Stimulated activated CD4-positive, alpha-beta T cell treated with anti-CD3 and anti-CD28 coated beads, Interleukin-12 subunit alpha, Interleukin-12 subunit beta, amount 100 ng/mL, for 48 hours (primary cell): ENCODE results near the gene SPTBN5.

Experiments
- DNase-seq, 3 donors: peaks; one replicate each; pipeline ENCODE4 v3.0.0-alpha.2; 2020; ENCODE audit warnings: low read depth in 2 of 3, low spot score in 1 of 3

The SPTBN5 gene

DNA sequence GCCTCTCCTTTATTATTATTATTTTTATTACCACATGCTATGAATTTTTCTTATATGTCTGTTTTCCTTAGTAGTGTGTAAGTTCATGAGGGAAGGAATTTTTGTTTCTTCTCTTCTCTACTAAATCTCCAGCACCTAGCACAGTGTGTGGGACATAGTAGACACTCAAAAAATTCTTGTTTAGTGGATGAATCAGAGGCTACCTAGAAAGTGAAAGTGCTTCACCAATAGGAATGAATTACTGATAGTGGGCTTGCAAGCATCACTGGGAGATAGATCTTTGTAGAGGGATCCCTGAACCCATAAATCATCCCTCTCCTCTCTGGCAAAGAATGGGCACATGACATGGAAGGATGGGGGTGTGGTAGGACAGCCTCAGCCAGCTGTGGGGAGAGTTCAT lies 8.5 kb downstream of the SPTBN5 start:
- no peak for DNase-seq

DNA sequence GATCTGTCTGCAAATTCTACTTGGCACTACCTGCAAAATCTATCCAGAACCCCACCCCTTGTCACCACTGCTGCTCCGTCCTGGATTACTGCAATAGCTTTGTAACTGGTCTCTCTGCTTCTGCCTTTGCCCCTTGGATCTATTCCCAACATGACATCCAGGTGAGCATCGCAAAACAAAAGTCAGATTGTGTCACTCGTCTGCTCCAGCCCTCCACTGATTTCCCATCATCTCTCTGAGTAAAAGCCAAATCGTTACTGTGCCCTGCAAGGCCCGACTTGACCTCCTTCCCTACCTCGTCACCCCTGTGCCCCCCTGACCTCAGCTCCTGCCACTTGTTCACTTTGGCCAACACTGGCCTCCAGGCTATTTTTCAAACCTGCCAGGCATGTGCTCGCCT lies 9.4 kb downstream of the SPTBN5 start:
- DNase-seq, result no peak

- no peak for DNase-seq
These were observed 10.4 kb downstream of the SPTBN5 start for GRCh38 chr15:41883484-41883825.

DNA sequence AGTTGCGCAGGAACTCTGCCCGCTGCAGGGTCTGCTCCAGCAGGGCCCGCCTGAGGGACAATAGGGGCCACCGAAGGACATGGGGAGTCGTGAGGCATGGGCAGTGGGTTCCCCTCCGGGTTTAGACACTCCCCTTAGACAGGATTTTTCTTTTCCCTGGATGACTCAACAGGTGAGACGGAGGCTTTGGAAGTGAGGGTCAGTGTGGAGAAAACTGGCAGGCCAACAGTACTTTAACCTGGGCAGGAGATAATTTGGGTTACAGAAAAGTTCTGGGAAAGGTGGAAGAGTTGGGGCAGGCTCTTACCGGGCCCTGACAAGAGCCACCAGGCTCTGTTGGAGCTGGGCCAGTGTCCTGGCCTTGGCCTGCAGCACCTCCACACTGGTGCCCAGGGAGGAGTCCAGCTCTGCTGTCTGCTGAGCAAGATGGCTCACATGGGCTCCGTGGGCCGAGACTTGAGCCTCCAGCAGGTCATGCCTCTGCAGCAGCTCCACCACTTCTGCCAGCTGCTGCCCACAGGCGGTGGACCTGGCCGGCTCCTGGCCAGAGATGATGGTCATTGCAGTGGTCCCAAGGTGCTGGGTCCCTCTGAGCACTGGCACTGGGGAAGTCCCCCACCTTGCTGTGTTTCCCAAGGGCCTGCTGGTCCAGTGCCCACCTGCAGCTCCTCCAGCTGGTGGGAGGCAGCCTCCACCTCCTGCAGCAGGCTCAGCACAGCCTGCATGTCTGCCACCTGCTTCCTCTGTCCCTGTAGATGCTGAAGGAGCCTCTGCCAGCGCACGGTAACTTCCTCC lies 11.0 kb downstream of the SPTBN5 start:
- DNase-seq, result no peak

DNA sequence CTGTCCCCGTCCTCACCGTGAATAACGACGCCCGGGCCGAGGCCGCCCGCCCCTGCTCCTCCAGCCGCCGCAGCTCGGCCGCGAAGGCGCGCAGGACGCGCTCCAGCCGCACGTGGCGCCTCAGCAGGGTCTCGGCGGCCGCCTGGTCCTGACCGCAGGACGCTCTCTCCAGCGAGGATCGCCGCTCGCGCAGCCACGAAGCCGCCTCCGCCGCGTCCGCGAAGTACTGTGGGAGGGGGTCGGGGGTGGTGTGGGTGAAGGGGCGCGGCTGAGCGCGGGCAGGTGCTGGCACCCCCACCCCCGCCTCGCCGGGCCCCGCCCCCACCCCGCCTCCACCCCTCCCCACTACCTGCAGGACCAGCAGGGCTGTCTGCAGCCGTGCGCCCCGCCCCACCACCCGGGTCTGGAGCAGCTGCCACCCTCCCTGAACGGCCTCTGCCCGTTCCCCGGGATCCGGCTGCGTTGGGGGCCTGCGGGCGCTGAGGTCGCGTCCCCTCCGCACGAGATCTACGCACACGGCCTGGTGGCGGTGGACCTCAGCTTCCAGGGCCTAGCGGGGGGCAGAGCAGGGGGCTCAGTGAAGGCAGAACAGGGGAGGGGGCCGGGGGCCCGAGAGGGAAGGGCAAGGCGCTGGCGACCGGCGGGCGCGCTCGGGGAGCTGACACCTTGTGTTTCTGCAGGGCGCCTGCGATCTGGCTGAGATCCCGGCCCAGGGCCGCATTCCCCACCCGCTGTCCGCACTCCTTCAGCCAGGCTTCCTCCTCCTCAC lies 11.7 kb downstream of the SPTBN5 start:
- DNase-seq, result no peak

DNA sequence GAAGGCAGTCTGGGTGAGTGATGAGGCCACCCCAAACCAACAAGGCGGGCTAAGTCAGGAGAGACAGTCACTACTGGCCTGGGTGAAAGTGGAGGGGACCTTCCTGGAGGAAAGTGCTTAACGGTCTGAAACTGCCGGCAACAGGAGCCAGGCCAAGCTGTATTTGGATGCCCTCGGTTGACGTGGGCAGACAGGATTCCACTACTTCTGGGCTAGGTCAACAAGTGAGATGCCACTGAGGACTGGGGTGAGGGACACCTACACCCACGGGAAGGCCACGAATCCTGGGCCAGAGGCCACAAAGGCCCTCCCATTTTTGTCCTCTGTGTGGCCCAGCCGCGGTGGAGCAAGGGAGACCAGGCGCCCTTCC lies 12.3 kb downstream of the SPTBN5 start:
- no peak for DNase-seq

GRCh38 chr15:41881086-41881485 lies 12.8 kb downstream of the SPTBN5 start:
- DNase-seq, result no peak

- no peak for DNase-seq
These were observed 13.5 kb downstream of the SPTBN5 start for GRCh38 chr15:41880156-41880877.

DNA sequence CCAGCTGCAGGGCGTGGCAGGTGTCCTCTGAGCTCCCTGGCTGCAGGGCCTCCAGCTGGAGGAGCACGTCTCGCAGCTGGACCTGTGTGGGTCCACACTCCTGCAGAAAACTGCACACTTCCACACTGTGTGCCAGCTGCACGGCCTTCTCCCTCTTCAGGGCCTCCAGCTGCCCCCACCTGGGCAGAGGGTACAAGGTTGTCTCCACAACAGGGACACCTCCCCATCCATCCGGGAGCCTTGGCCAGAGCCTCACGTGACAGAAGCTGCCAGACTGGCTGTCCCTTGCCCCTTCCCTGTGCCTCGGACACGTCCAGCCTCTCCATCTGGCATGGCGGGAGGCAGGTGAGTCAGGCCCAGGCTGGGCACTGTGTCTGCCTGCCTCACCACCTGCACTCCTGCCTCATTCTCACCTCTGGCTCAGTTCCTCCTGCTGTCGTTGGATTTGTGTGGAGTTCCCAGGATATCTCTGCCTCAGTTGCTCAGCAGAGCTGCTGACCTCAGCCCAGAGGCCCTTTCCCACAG lies 14.5 kb downstream of the SPTBN5 start:
- DNase-seq, result no peak

DNA sequence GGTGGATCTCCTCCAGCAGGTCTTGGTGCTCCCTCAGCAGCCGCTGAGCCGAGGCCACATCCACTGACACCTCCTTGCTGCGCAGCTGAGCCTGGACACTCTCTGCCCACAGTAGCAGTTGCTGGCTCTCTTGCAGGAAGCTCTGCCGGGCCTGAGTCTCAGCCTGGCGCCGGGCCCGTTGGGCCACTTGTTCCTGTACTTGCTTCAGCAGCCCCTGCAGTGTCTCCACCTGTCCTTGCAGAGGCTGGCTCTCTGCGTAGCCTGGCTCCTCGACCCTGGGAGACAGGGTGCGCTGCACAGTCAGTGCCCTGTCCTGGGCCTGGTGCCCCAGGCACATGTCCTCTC lies 15.5 kb downstream of the SPTBN5 start:
- no peak for DNase-seq

GRCh38 chr15:41877631-41878354 lies 16.1 kb downstream of the SPTBN5 start:
- DNase-seq, result no peak

- no peak for DNase-seq
These were observed 17.2 kb downstream of the SPTBN5 start for GRCh38 chr15:41876689-41877088.

DNA sequence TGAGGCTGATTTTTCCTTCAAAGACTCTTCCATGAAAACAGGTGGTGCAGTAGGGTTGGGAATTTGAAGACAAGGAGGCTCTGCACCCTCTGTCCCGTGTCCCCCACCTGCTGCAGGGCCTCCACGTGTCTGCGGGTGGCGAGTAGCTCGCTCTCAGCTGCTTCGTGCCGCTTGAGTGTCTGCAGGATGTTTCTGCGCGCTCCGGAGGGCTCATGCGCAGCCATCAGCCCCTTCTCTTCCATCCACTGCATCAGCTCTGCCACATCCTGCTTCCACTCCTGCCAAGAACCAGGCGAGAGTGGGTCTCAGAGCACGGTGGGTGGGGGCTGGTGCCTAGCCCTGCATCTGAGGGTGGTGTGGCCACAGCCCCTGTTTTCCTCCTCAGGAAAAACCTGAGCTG lies 17.8 kb downstream of the SPTBN5 start:
- no peak for DNase-seq

DNA sequence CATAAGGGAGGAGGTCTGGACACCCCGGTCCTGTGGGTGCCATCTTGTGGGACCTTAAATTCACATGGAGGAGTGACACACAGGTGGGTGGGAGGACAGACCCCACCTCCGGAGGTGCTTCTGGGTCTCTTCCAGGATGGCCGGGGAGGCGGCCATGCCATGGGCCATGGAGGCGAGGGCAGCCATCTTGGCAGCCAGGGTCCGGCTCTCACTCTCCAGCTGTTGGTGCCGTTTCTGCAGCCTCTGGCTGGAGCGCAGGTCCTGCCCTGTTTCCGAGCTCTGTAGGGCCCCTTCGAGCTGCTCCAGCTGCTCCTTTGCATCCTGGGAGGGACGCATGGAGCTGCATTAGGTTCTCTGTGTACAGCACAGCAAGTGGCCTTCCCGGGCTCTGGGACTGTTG lies 19.1 kb downstream of the SPTBN5 start:
- DNase-seq, result no peak

DNA sequence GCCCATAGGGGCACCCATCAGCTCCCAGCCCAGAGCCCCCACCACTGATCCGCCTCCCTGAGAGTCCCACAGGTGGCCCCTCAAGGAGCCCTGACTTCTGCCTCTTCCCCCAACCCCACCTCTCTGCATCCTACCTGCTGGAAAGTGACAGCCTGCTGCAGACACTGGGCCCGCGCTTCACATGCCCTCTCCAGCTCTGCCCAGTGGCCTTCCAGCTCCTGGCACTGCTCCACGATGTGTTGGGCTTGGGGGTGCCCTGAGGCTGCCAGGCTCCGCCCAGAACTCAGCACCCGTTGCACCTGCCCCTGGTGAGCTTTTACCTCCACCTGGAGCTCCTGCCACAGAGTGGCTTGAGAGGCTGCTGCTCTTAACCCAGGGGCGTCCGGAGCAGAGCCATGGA lies 20.1 kb downstream of the SPTBN5 start:
- no peak for DNase-seq

- no peak for DNase-seq
These were observed 21.6 kb downstream of the SPTBN5 start for GRCh38 chr15:41872166-41872747.

DNA sequence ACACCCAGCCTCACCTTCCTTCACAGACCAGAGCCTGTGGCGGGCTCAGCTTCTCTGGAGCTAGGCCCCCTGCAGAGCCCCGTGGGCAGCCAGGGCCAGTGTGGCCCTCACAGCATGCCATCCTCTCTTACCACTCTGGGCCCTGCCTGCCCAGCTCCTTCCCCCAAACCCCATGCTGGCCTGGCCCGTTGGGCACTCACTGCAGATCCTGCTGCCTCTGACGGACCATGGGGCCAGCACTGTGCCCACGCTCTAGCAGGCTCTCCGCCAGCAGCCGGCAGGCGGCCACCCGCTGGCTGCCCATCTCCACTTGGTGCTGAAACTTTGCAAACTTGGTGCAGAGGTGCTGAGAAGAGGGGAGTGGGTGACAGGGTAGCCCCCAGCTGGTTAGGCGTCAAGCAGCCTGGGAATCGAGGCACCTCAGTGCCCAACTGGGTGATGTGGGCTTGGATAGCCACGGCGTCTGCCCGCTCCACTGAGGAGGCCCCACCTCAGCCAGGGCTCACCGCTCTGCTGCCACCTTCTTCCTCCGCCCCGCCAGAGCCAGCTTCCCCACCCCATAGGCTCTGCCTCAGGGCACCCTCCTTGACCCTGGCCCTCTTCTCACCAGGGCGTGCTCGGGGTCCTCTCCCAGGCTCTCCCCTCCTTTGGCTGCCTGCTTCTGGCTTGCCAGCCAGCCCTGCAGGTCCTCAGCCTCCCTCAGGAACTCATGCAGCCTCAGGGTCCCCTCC lies 22.5 kb downstream of the SPTBN5 start:
- DNase-seq, result no peak

DNA sequence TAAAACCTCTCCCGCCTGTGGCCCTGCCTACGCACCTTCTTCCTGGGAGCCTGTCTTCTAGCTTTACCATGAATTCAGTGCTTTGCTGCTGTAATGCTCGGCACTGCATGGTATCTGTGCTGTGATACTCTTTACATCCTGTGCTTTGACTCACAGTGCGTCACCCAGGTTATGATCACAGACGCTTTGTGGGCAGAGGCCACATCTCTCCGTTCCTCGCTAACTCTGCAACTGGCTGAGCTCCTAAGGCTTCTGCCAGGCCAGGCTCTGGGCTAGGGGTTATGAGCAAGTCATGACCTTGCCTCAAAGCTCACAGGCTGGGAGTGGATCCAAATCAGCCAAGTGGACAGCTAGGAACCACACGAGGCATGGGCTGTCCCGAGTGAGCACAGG lies 23.2 kb downstream of the SPTBN5 start:
- DNase-seq, result peak; percentile 39 to 62 (median 55)

DNA sequence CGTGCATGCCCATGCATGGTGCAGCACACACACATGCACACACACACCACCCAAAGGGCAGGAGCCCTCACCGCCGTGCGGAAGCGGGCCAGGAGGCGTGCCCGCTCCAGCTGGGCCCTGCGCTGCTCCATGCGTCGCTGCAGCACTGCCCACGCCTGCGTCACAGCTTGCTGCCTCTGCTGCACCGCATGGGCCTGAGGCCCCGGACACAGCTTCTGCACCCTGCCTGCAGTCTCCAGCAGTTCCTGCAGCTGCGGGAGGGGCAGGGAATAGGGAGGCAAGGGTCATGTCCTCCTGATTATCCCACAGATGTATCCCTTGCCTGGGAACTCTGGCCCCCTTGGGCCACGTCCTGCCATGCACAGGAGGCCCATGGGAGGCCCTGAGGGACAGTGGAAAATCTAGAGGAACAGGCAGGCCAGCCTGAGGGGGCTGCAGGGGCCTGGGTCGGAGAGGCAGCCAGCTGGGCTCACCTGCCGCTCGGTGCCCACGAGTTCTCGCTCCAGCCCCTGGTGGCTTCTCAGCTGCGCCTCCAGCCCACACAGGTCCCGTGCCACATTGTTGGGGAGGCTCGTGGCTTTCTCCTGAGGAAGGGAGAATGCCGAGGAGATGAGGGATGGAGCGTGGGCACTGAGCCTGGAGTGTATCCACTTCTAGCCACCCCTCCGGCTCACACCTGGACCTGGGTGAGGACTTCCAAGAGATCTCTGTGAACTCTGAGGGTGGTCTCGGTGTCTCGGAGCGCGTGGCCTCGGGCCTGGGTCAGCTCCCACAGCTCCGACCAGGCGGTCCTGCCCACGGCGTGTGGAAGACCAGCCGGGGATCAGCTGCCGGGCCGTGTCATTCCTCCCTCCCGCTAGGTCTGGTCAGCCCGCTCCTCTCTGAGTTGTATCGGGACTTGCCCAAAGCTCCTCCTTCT lies 23.8 kb downstream of the SPTBN5 start:
- no peak for DNase-seq
